Measurements from ENCODE around the gene SMG7. TPM values are rescaled to one million over a fixed set of nuclear protein-coding genes. Genes with fewer than 3 reads are reported as not detected.
A peak's percentile ranks its signal among the peaks of the same experiment; 100 is the strongest.

SMG7 gene
- total and polyA plus RNA-seq, 8 donors: 49.6 to 69.6 (median 64.8) TPM

DNA sequence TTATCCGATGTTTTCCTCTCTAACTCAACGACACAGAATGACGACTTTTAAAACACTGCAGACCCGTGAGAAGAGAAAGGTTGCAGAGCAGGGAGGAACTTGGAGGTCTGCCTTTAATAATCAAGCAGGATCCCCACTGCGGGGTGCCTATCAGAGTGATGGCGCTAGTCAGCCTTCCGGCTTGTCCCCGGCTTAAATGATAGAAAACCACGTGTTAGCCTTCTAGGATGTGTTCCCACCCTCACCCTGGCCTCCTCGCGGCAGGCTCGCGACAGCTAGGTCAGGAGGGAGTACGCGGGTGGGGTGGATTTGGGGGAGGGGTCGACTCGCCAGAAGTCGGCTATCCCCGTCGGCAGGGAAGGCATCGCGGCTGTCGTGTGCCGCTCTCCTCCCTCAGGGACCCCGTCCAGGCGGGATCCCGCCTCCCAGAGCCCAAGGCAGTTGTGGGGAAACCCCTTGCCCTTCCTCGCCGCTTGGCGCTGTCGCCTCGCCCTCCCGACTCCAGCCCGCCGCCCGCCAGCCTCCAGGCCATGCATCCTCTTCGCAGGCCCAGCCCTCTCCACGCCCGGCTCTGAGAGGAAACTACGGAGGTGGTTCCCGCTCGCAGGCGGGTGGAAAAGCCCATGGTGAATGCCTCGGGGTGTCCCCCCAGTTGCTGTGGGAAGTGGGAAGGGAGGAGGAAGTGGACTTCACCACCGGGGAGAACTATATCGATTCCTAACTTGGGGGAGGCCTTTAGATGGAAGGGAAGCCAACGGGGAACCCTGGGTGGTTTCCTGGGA, 1.1 kb upstream of the SMG7 start:
- Histone ChIP-seq H3K4me3 (peak overlapping the region; percentile 84 to 94), H3K27ac (peak overlapping the region; percentile 97 to 99), H3K27me3 (no peaks in the 10 kb centered on the region), H3K9me3 (no peaks in the 10 kb centered on the region), H3K4me1 (peaks cover 6 to 46% of the 10 kb centered on the region in 2 donors), H3K36me3 (no peaks in the 10 kb centered on the region)
- intact Hi-C loops (cut with DNase I): loop anchor here in 1 of 2 donors (10.0 kb wide), 2 partner anchors 74 to 164 kb away; partner anchors contain the start of gene ARPC5
- peak; percentile 53 for ATAC-seq
- peak; percentile 84 to 94 (median 88) for DNase-seq
- TF ChIP-seq, protein P1, sequence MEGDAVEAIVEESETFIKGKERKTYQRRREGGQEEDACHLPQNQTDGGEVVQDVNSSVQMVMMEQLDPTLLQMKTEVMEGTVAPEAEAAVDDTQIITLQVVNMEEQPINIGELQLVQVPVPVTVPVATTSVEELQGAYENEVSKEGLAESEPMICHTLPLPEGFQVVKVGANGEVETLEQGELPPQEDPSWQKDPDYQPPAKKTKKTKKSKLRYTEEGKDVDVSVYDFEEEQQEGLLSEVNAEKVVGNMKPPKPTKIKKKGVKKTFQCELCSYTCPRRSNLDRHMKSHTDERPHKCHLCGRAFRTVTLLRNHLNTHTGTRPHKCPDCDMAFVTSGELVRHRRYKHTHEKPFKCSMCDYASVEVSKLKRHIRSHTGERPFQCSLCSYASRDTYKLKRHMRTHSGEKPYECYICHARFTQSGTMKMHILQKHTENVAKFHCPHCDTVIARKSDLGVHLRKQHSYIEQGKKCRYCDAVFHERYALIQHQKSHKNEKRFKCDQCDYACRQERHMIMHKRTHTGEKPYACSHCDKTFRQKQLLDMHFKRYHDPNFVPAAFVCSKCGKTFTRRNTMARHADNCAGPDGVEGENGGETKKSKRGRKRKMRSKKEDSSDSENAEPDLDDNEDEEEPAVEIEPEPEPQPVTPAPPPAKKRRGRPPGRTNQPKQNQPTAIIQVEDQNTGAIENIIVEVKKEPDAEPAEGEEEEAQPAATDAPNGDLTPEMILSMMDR (IDR thresholded peaks at IDR 0.05): peak in 1 of 2 donors; percentile 17

DNA sequence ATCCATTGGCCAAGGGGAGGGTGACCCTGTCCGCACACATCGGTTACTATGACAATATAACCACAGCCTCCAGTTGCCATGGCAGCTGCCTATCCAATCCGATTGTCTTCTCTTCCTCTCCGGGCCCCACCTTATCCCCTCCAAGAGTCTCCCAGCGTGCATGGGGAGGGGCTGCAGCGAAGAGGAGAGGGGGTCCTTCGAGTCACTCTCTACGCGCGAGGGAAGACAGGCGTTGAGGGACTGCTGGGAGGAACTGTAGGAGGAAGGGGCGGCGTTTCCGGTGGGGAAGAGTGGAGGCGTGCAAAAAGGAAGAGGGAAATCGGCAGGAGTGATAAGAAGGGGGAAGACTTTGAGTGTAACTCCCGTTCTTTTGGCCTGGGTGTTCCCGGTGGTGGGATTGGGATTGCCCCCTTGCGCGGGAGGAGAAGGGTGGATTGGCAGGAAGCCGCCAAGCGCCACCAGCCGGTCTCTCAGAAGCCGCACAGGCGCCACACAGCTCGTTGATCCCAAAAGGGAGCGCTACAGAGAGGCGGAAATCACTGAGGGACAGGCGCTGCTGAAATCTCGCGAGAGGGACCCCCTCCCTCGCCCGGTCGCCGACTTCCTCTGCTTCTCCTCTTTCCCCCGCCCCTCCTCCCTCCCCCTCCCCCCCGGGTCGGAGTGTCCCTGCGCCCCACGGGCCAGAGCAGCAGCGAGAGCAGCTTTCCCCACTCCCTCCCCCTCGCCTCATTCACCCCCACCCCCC, 384 bp upstream of the SMG7 start:
- DNase-seq (peak; percentile 98 to 99 (median 98)), ATAC-seq (peak; percentile 79)
- Histone ChIP-seq H3K4me1 (peaks cover 6 to 42% of the 10 kb centered on the region in 2 donors), H3K27me3 (no peaks in the 10 kb centered on the region), H3K4me3 (peak overlapping the region; percentile 84 to 94), H3K27ac (peak overlapping the region; percentile 97 to 99), H3K9me3 (no peaks in the 10 kb centered on the region), H3K36me3 (no peaks in the 10 kb centered on the region)
- TF ChIP-seq, protein P1 (IDR thresholded peaks at IDR 0.05): no peak
- intact Hi-C loops (cut with DNase I): loop anchor here in 1 of 2 donors (10.0 kb wide), 2 partner anchors 73 to 163 kb away; partner anchors contain the start of gene ARPC5

DNA sequence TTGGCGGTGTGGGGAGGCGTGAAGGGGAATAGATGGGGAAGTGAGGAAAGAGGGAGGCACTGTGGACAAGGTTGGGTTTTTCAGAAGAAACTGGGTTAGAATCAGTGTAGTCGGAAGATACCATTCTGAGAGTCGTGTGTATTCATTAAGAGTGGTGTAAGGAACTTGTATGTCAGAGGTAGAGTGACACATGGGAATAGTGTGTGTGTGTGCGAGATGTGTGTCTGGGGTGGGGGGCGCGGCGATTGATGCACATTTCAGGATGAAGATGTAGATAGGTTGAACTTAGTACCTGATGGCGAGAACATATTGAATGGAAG, 878 bp downstream of the SMG7 start:
- TF ChIP-seq, protein P1 (IDR thresholded peaks at IDR 0.05): no peak
- intact Hi-C loops (cut with DNase I): loop anchor here in 1 of 2 donors (10.0 kb wide), 2 partner anchors 72 to 162 kb away; partner anchors contain the start of gene ARPC5

DNA sequence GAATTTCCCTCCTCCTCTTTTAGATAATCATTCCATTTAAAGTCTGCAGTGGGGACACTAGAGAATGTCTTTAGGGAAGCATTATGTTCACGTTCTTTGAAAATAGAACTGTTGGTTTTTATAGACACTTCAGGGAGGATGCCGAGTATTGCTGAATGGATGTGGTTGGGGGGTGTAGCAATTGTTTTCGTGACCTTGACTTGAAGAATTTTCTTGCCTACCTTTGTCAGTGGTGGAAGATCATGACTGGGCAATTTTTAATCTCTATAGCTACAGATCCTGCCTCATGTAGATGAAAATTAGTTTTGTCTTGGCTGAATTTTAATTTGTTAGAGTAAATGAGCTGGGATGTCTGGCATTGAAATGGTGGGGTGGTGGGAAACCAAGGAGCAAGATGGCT, 3.8 kb downstream of the SMG7 start:
- H3K27me3 ChIP-seq: no peaks in the 10 kb centered on the region
- no peaks in the 10 kb centered on the region for H3K36me3 ChIP-seq
- no peak overlapping the region for H3K4me3 ChIP-seq
- no peak for DNase-seq
- H3K27ac ChIP-seq: no peak overlapping the region
- TF ChIP-seq, protein P1 (IDR thresholded peaks at IDR 0.05): no peak
- H3K4me1 ChIP-seq: peaks cover 18 to 68% of the 10 kb centered on the region in 2 donors
- intact Hi-C loops (cut with DNase I): loop anchor here in 1 of 2 donors (10.0 kb wide), 2 partner anchors 69 to 159 kb away; partner anchors contain the start of gene ARPC5
- ATAC-seq: no peak
- H3K9me3 ChIP-seq: no peaks in the 10 kb centered on the region

More for the DNA sequence above, 878 bp downstream of the SMG7 start:
- H3K4me1 ChIP-seq: peaks cover 6 to 49% of the 10 kb centered on the region in 2 donors
- H3K9me3 ChIP-seq: no peaks in the 10 kb centered on the region
- ATAC-seq: no peak
- no peak for DNase-seq
- peak overlapping the region; percentile 84 to 94 for H3K4me3 ChIP-seq
- no peaks in the 10 kb centered on the region for H3K27me3 ChIP-seq
- H3K27ac ChIP-seq: peak overlapping the region in 1 of 2 donors; percentile 99
- H3K36me3 ChIP-seq: no peaks in the 10 kb centered on the region
